Neutrophil (primary cell): ENCODE measurements around the gene TMEM131.

Source experiments
- H3K27ac ChIP-seq: fragments of 200-600 bp; sonication (generic); 2 replicates; pipeline ENCODE4 v1.5.1; 2016; ENCODE audit warnings: mild to moderate bottlenecking, moderate library complexity
- H3K27me3 ChIP-seq: fragments of 200-600 bp; sonication (generic); 2 replicates; pipeline ENCODE4 v1.6.0; 2016; ENCODE audit warnings: mild to moderate bottlenecking
- H3K36me3 ChIP-seq: fragments of 200-600 bp; sonication (generic); 2 replicates; pipeline ENCODE4 v1.5.1; 2017
- H3K4me1 ChIP-seq, 2 experiments: fragments of 200-600 bp in 1 of 2; sonication (generic) in 1 of 2; 1 replicate in 1 of 2; 2 replicates in 1 of 2; pipeline versions ENCODE4 v1.5.1 to v1.6.1; 2013 to 2016; ENCODE audit warnings: low read depth in 1 of 2, low read length in 1 of 2, mild to moderate bottlenecking in 1 of 2, moderate library complexity in 1 of 2; ENCODE audit not compliant: control insufficient read depth in 1 of 2, insufficient read depth in 1 of 2
- H3K4me3 ChIP-seq, 2 experiments: fragments of 200-600 bp in 1 of 2; sonication (generic) in 1 of 2; 1 replicate in 1 of 2; 2 replicates in 1 of 2; pipeline ENCODE4 v1.5.1; 2013 to 2016; ENCODE audit warnings: low read depth in 1 of 2, low read length in 1 of 2, mild to moderate bottlenecking in 1 of 2, moderate library complexity in 1 of 2
- H3K9me3 ChIP-seq: fragments of 200-600 bp; sonication (generic); 2 replicates; pipeline ENCODE4 v1.5.1; 2016
- TF ChIP-seq, protein P1 (sequence below): fragments of 200-600 bp; sonication (generic); IDR thresholded peaks from 2 replicates; pipeline ENCODE4 v1.5.1; 2016; ENCODE audit warnings: antibody characterized with exemption

TMEM131 gene

DNA sequence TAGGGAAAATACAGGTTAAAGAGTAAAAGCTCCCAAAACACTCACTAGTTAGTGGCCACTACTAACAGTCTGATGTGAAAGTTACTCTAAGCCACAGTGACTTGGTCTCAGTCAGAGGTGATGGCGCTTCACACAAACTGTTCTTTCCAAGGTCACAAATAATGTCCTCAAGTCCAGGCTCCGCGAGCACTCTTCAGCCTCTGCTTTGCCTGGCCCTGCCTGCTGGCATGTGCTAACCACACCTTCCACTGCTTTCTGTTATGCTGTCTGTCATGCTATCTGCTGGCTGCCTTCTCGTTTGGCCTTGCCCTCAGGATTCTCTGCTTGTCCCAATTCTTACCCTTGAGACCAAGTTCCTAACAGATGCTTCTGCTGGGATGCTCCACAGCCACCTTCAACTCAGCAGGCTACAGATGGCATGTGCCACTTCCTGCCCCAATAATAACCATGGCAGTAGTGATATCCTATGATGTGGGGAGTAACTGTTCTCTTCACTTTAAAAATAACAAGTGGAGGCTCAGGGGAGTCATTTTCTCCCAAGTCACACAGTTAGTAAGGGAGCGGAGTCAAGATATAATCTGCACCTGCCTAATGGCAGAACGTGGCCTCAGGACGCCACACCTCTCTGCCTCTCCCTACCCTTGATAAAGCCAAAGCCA lies 206.6 kb downstream of the TMEM131 start:
- H3K9me3 ChIP-seq: no peaks in the 10 kb centered on the region
- H3K4me1 ChIP-seq: no peaks in the 10 kb centered on the region
- H3K36me3 ChIP-seq: peaks cover 82% of the 10 kb centered on the region
- TF ChIP-seq, protein P1, sequence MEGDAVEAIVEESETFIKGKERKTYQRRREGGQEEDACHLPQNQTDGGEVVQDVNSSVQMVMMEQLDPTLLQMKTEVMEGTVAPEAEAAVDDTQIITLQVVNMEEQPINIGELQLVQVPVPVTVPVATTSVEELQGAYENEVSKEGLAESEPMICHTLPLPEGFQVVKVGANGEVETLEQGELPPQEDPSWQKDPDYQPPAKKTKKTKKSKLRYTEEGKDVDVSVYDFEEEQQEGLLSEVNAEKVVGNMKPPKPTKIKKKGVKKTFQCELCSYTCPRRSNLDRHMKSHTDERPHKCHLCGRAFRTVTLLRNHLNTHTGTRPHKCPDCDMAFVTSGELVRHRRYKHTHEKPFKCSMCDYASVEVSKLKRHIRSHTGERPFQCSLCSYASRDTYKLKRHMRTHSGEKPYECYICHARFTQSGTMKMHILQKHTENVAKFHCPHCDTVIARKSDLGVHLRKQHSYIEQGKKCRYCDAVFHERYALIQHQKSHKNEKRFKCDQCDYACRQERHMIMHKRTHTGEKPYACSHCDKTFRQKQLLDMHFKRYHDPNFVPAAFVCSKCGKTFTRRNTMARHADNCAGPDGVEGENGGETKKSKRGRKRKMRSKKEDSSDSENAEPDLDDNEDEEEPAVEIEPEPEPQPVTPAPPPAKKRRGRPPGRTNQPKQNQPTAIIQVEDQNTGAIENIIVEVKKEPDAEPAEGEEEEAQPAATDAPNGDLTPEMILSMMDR: no peak
- H3K27me3 ChIP-seq: no peaks in the 10 kb centered on the region
- H3K4me3 ChIP-seq: no peak overlapping the region
- no peak overlapping the region for H3K27ac ChIP-seq

DNA sequence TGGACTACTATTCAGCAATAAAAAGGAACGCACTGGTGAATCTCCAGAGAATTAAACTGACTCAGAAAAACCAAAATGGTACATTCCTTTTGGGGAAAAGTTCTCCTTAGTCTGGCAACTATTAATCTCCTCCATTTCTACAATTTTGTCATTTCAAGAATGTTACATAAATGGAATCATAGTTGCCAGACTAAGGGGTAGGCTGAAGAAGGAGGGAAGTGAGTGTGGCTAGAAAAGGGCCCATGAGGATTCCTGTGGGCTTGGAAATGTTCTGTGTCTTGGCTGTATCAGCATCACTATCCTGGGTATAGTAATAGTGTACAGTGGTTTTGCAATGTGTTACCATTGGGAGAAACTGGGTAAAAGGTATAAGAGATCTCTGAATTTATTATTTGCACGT lies 209.9 kb downstream of the TMEM131 start:
- Histone ChIP-seq H3K27ac (no peak overlapping the region), H3K9me3 (no peaks in the 10 kb centered on the region), H3K4me1 (no peaks in the 10 kb centered on the region), H3K27me3 (no peaks in the 10 kb centered on the region), H3K36me3 (peaks cover 58% of the 10 kb centered on the region), H3K4me3 (no peak overlapping the region)
- TF ChIP-seq, protein P1: no peak

DNA sequence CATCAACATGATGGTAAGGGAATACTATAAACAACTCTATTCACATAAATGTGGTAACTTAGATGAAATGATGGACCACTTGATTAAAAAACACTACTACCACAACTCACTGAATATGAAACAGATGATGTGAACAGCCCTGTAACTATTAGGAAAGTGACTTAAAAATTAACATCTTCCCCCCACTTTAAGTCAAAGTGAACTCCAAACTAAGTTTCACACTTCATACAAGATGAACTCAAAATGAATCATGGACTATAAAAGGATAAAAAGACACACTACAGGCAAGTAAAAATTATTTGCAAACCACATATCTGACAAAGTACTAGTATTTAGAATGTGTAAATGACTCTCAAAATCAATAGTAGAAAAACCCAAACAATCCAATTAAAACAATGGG lies 210.8 kb downstream of the TMEM131 start:
- H3K4me1 ChIP-seq: no peaks in the 10 kb centered on the region
- TF ChIP-seq, protein P1: no peak
- H3K36me3 ChIP-seq: peaks cover 58% of the 10 kb centered on the region
- H3K27ac ChIP-seq: no peak overlapping the region
- no peak overlapping the region for H3K4me3 ChIP-seq
- no peaks in the 10 kb centered on the region for H3K9me3 ChIP-seq
- no peaks in the 10 kb centered on the region for H3K27me3 ChIP-seq

DNA sequence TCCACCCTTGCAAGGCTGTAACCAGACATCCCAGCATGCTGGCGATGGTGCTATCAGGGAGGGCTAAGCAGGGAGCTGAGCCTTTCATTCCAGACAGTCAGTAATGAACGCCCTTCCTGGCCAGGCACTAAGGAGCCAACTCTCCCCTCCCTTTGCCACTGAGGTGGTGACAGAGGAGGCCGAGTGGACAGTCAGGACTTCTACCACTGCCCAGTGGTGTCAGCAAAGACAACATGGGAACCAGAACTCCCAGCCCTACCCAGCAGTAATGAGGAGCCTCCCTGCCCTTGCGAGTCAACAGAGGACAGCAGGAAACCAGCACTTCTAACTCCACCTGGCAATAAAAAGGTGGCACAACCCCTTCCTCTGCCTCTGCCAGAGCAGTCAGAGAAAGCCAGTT lies 213.8 kb downstream of the TMEM131 start:
- Histone ChIP-seq H3K4me1 (no peaks in the 10 kb centered on the region), H3K27me3 (no peaks in the 10 kb centered on the region), H3K4me3 (no peak overlapping the region), H3K27ac (no peak overlapping the region), H3K36me3 (peaks cover 46% of the 10 kb centered on the region), H3K9me3 (no peaks in the 10 kb centered on the region)
- TF ChIP-seq, protein P1: no peak

DNA sequence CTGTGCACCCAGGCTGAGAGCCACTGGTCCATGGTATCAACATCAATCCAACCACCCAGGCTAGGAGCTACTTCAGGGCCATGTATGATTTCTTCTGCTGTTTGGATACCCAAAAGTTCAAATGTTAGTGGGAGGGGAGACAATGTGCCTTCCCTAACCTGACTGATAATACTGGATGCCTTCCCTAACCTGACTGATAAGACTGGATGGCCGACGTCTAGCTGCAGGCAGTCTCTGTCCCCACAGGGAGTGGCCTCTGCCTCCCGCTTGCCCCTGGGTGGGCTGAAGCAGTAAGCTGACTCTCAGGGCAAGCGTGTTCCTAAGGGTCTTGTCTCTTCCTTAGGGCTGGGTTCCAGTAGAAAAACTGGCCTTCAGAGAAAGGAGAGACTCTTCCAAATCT lies 216.6 kb downstream of the TMEM131 start:
- Histone ChIP-seq H3K4me1 (no peaks in the 10 kb centered on the region), H3K4me3 (no peak overlapping the region), H3K9me3 (no peaks in the 10 kb centered on the region), H3K36me3 (peaks cover 50% of the 10 kb centered on the region), H3K27ac (no peak overlapping the region), H3K27me3 (no peaks in the 10 kb centered on the region)
- TF ChIP-seq, protein P1: no peak

DNA sequence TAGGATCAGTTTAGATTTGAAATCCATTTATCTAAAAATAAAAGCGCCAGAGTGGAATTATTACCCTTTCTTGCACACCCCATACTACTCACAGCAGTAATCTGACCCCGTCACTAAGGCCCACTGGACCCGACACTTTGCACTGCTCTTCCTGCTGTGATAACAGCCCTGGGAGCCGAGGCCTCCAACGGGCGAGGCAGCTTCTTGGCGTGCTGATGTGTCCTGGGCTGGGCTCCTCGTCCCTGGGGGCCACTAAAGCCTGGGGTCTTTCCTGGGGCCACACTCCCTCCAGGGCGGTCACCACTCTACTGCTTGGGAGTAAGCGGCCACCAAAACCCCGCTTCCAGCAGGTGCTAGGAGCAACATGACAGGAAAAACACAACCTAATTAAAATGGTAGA lies 220.7 kb downstream of the TMEM131 start:
- Histone ChIP-seq H3K9me3 (no peaks in the 10 kb centered on the region), H3K27me3 (no peaks in the 10 kb centered on the region), H3K4me3 (no peak overlapping the region), H3K27ac (no peak overlapping the region), H3K4me1 (no peaks in the 10 kb centered on the region), H3K36me3 (peaks cover 77% of the 10 kb centered on the region)
- TF ChIP-seq, protein P1: no peak
